Breast epithelium (tissue), 3 donors: ENCODE measurements around the gene PPP6R1.

Experiments used
- CTCF ChIP-seq, 3 donors: fragments of 450-650 bp; IDR thresholded peaks; one replicate each; pipeline ENCODE4 v1.5.1; 2016 to 2017; ENCODE audit warnings: antibody characterized with exemption in 3 of 3, mild to moderate bottlenecking in 3 of 3, moderate library complexity in 3 of 3
- POLR2A ChIP-seq: fragments of 450-650 bp; IDR thresholded peaks from one replicate; pipeline ENCODE4 v1.6.1; 2016; ENCODE audit warnings: antibody characterized with exemption, mild to moderate bottlenecking, moderate library complexity
- POLR2AphosphoS5 ChIP-seq, 3 donors: sonication (generic); formaldehyde crosslinking; IDR thresholded peaks; one replicate each; pipeline ENCODE4 v1.6.1; 2017; ENCODE audit warnings: antibody characterized with exemption in 3 of 3

GRCh38 chr19:55213547-55213946 is 45.3 kb downstream of the PPP6R1 start:
- TF ChIP-seq CTCF (IDR thresholded peaks at IDR 0.05) (no peak), POLR2A (no peak), POLR2AphosphoS5 (IDR thresholded peaks at IDR 0.05) (no peak)
